GF-D8 (cell line): ENCODE measurements around the gene UCP2.

ENCODE experiments used
- DNase-seq: peaks from one replicate; lab custom pipeline; 2025; lab: John Stamatoyannopoulos, UW

The UCP2 gene

DNA sequence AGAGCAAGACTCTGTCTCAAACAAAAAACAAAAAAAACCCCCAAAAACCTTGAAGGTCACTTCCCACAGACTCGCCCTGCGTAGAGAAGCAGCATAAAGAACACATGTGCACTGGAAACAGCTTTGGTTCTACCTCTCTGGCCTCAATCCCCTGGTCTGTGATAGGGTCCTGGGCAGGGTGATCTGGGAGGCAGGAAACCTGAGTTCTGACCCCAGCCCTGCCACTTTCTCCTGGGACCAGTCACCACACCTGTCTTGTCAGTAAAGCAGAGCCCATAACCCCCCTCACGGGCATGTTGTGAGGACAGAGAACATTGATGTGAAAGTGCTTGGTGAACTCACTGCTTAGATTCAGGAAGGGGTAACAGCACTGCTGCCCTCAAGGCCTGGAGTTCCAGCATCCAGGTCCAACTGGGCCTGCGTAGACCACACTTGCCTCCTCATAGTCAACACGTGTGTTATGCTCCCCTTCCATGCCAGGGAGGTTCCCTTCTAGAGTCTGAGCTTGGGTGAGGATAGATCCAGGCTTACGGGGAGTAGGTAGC is 11.4 kb downstream of the UCP2 start:
- DNase-seq: no peak

DNA sequence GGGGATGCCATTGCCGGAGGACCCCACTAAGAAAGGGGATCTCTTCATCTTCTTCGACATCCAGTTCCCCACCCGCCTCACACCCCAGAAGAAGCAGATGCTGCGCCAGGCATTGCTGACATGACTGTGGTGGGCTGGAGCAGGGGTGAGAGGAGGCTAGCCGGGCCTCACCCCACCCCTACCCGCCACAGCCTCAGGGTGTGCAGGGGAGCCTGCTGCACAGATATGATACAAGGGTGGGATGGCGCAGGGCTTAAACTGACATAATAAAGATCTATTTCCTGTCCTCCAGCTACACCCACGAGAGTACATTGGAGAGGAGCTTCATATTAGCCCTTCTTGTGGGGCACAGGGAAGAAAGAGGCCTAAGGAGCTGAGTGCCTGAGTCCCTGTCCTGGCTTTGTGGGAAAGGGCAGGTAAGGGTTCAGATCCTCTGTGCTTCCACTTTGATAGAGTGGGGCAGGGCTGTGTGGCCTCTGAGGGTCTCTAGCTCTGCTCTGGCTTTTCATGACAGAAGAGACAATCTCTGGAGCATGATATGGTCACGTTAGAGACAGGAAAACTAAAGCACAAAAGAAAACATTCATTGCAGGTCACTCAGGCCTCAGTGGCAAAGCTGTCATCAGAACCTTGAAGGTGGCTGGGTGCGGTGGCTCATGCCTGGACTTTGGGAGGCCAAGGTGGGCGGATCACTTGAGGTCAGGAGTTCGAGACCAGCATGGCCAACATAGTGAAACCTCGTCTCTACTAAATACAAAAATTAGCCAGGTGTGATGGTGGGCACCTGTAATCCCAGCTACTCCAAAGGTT is 12.4 kb downstream of the UCP2 start:
- DNase-seq: no peak

DNA sequence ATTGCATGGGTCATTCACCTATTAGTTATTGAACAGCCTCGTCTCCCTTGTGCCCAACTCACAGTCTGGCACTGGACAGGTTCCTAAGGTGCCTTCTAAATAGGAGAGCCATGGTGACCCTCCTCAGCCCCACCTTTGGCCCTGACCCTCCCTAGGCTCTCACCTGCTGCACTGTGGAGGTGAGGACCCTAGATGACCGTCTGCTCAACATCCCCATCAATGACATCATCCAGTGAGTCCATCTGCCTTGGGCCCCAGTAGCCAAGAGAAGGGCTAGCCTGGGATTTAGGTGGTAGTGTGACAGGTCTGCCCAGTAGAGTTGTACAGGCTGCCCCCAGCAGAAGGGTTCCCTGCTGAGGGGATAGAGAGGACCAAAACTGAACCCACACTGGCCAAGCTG is 13.6 kb downstream of the UCP2 start:
- DNase-seq: no peak

DNA sequence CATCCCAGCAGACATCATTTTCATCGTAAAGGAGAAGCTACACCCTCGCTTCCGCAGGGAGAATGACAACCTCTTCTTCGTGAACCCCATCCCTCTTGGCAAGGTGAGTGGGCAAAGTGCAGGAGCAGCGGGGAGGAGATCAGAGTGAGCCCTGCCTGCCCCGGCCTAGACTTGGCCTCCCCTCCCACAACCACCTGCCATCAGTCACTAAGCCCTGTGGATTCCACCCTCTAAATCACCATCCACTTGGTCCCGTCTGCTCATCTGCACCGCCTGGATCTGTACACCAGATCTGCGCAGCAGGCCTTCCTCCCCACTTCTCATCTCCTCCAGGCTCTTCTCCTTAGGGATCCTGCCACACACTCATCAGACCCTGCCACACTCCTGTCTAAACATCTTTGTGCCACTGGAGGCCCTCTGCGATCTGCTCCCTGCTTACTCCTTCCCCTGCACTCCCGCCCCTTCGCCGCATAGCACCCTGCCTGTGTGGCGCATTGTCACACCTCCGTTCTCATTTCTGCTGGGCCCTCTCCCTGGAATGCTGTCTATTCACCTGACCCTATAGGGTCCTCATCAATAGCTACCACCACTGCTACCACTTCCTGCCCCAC is 14.2 kb downstream of the UCP2 start:
- no peak for DNase-seq

DNA sequence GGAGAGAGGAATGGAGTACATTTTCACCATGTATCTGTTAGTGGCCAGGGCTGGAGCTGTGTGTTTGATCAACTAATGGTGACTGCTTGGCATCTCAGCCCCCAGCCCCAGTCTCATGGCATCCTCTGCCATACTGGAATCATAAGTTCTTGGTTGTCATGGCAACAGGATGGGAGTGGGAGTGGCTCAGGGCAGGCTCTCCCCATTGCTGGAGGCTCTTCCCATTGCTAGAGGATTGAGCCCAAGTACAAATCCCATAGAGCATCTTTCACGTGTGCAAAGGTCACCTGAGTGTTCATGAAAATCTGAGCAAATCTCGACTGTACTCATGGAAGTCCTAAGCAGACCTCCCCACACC is 16.9 kb downstream of the UCP2 start:
- no peak for DNase-seq

DNA sequence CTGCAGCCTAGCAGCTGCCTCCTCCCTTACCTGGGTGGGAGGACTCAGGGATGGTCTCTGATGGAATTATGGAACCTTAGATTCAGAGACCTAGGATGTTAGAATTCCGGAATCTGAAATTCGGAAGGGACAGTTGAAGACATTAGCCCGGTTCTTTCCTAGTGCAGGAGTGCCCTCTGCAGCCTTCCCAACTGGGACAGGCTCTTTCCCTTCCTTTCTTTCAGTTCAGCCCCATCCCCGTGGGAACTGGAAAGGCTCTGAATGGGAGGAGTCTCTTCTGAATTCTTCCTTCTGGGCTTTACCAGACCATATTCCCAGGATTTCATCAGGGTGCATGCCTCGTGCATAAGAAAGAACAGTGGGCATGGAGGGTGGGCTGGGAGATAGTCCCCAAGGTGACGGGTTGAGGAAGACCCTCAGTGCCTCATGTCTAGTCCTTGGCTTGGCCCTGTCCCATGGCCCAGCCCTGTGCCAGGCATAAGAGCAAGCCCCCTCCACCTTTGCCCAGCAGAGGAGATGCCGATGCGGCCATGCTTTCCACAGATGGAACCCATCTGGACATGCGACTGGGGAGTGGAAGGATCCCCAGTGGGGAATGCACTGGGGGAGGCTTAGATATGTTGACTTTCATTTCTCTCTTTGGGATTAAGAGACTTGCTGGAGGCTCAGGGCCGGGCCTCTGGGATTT is 17.4 kb downstream of the UCP2 start:
- no peak for DNase-seq

DNA sequence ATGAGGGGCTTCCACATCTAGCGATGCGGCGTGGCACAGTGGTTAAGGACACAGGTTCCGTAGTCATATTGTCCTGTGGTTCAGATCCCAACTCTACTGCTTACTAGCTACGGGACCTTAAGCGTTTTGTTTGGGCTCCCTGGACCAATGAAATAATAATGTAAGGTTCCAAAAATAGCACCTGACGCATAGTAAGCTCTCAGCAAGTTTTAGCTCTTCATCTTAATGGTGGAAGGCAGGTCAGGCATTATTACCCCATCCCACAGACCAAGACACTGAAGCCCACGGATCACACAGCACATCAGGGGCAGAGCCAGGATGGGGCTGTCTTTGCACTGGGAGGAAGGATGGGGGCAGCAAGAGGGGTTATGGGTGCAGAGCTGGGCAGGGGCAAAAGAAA is 18.8 kb downstream of the UCP2 start:
- no peak for DNase-seq

DNA sequence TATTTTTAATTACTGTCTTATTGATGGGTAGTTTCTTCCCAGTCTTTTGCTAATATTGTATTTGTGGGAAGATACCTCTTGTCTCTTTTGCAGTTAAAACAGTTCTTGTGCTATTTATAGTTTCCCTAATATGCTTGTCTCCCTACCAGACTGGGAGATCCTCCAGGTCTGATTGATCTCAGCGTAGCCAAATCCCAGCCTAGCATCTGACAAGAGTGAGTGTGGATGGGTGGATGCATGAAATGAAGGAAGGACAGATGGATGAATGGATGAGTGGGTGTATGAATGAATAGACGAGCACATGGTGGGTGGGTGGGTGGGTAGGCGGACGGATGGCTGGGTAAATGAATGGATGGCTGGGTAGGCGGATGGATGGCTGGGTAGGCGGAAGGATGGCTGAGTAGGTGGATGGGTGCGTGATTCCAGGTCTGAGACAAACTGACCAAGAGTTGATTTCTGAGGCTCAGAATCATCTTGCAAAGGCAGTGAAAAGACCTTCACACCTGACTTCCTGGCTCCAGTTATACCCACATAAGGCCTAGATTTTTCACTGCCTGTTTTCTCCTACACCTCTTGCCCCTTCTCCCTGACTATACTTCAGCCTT is 20.4 kb downstream of the UCP2 start:
- no peak for DNase-seq

DNA sequence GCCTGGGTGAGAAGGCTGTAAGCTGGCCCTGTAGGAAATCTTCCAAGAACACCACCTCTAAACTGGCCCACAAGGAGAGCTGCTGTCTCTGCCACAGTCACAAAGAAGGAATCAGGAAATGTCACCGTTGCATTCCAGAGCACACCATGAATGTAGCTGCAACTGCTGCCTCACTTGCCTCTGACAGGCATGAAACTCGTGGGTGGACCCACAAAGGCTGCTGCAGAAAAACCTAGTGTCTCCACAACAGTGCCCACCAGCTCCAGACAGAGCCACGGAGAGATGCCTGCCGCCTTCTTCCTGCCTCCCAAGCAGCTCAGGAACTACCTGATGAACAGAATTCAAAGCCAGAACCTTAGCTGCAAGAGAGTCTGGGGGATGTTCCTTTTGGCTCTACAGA is 21.3 kb downstream of the UCP2 start:
- DNase-seq: no peak

DNA sequence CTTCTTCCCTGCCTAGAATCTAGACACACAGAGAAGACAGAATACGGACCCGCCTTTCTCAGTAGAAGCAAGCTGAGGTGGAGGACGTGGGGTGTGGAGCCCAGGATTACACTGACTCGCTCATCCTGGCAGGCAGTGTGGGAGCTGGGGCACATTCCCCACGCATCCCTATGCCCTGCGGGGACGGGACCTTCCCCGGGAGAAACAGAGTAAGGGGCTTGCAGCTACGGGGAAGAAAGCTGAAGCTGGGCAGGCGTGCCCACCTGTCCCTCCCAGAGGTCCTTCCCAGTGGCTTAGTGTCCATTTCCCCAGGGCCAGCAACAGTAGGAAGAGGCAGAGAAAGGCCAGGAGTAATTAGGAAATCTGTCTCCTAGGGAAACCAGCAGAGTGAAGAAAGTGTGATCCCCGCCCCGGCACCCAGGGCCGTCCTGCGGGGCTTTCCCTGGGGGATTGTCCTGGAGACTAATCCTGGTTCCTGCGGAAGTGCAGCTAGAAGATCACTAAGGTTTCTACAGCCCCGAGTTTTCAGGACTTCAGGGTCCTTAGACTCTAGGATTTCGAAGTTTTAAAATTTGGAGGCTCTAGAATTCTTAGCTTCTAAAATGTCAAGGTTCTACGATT is 24.0 kb downstream of the UCP2 start:
- DNase-seq: no peak

DNA sequence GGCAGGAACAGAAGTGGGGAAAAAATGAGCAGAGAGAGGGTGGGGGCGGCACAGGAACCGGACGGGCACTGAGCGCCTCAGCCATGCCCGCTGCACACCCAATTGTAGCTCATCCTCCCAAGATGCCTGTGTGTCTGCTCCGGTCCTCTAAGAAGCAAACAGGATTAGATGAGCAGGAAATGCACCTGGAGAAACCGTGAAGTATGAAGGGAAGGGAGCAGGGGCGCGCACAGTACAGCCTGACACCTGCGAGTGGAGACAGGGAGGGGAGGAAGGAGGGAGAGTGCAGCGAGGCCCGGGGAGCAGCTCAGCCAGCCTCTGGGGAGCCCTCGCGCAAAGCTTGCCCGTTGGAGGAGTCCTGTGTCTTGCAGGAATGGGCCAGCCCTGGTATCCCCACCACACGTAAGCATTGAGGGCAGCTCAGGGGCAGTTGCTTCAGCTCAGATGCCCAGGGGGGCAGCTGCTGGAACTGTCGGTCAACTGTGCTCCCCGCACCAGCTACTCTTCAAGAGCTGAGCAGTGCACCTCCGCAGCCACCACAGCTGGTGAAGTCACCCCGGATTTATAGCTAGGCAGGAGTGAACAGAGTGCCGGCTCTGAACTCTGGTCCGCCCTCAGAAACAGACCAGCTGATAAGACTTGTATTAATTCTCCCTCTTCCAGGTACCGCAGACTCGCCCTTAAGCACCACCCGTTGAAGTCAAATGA is 24.8 kb downstream of the UCP2 start:
- DNase-seq: no peak

DNA sequence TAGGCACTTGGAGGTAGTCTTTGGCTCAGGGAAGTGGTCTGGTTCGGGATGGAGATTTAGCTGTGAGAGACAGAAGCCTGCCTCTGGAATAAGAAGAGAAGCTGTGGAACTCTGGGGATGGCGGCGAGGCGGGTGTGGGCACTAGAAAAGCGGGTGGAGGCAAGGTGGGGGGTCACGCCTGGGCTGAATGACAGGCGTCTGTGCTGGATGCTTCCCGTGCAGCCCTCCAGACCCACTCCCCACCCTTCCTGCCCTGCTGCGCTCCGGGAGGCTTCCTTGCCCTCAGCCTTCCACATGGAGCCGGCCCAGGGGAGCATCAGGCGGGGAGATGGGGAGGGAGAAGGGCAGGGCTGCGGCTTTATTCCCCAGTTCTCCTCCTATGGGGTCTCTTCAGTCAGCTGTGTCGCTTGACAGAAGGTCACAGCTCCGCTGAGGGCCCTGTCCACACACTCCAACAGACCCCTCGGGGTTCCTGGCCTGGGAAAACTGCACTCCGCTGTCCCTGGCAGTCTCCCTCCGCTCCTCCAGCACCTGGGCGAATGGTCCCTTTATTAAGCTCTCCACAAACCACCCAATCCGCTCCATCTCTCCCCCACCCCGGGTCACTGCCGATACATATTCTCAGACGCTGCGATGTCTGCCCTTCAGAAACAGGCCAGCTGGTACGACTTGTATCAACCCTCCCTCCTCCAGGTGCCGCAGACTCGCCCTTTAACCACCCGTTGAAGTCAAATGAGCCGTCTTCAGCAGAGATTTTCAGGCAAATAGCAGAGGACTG is 25.6 kb downstream of the UCP2 start:
- DNase-seq: no peak

DNA sequence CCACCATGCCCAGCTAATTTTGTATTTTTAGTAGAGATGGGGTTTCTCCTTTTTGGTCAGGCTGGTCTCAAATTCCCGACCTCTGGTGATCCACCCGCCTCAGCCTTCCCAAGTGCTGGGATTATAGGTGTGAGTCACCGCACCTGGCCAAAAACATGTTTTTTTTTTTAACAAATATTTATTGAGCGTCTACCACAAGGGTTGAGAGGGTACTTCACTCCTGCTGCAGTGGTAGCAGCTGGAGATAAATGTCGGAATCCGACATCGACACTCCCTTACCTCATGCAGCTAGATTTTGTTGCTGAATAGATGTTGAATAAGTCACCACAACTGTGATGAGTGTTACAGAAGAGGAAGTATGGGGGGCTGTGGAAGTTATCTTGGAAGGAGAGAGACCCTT is 30.8 kb downstream of the UCP2 start:
- no peak for DNase-seq

DNA sequence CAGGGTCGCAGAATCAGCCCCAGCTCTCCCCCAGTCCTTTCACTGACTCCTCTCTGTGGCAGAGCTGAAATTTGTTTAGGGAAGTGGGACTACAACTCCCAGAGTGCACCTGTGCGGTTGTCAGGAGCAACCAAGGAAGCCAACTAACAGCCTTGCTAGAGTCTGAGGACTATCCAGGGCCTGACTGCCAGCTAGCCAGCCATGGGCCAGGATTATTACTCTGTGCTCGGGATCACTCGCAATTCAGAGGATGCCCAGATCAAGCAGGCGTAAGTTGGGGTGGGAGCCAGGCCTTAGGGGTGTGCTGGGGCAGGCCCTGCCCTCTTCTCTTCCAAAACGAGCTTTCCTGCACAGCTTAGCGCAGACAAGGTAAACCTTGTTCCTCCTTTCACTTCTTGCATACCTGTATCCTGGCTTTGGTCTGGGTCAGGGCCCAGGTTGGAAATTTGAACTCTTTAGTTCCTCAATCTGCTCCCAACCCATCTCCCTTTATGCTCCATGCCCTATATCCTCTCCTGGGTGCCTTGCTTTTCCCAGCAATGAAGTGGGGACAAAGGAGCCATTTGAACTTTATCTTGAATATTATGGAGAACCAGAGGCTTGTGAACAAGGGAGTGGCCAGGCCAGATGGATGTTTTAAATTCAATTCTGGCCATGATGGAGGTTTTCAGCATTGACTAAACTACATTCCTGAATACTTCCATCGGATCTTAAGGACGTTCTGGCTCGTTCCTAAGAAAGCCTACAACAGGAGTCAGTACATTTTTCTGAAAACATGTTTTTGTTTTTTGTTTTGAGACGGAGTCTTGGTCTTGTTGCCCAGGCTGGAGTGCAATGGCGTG is 31.6 kb downstream of the UCP2 start, which contains the start of gene DNAJB13:
DNAJB13 (plus strand) TSS at position 158 of the 842 bp plus-strand sequence; CDS start at position 202, 44 bp downstream.
- DNase-seq: no peak

DNA sequence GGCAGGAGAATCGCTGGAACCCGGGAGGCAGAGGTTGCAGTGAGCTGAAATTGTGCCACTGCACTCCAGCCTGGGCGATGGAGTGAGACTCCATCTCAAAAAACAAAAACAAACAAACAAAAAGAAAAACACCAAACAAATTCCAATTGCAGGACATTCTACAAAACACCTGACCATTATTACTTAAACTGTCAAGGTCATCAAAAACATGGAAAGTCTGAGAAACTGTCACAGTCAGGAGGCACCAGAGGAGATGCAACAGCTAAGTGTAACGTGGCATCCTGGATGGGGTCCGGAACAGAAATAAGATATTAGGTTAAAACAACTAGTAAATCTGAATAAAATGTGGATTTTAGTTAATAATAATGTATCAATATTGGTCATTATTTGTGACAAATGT is 32.7 kb downstream of the UCP2 start:
- no peak for DNase-seq

DNA sequence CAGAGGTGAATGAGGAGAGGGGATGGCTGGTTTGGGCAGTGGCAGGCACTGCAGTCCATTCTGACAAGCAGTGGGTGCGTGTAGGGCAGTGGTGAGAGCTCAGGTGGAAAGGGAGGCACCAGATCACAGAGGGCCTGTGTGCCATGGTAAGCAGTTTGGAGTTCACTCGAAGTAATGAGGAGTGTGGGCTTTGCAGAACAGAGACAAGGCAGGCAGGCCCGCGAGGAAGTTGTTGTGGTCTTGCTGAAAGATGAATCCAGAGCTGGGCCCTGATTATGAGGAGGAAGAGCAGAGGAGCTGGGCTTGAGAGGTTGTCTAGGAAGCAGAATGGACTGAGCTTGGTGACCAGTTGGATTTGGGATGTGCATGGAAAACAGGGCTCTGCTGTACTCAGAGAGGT is 33.4 kb downstream of the UCP2 start:
- DNase-seq: no peak

DNA sequence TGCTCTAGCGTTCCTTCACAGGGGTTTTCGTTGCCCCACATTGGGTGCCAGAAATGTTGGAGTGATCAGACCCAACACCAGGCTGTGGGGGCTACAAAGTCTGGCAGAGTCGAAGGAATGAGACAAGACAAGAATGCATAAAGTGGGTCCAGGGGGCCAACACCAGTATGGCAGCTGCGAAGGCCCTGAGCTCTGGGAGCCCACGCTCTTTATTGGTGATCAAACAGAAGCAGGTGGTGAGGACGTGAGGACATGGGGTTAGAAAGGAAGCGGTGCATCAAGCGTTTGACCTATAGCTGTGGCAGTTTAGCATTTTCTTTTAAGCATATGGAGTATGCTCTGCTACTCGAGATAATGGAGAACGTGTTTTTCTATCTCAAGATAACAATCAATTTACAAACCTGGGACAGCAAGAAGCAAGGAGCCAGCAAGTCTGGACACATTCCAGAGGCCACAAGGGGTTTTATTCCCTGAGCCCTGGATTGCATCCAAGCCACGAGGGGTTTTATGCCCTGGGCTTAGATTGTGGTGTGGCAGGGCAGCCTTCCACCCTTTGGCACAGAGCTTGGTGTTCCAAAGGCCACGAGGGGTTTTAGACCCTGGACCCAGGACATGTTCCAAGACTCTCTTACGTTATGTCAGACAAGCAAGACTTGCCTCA is 35.7 kb downstream of the UCP2 start:
- peak; percentile 36 for DNase-seq

DNA sequence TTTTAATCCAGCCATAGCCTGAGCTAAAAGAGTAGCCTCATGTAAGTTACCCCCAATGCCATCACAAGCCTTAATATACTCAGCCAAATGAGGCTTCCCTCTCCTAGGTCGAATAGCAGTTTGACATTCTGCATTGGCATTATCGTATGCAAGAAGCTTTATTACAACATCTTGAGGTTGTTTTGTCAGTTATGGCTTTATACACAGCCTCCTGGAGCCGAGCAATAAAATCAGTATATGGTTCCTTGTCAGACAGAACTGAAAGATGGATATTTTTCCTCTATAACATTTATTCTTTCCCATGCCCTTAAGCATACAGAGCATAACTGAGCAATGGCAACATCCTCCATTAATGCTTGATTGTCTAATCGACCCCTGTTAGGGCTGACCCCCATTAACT is 37.2 kb downstream of the UCP2 start:
- no peak for DNase-seq

DNA sequence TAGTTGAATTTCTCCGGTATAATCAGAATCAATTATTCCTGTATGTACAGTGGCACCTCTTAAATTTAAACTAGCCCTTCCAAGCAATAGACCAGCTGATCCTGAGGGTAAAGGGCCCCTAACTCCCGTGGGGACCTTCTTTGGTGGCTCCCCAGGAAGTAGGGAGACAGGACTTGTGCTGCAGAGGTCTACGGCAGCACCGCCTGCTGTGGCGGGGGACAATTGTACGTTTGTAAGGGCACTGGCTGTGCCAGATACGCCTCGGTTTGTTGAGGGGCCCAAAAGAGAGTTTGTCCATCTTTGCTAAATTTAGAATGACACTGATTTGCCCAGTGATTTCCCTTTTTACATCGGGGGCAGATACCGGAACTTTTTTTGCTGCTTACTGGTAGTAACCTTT is 37.7 kb downstream of the UCP2 start:
- no peak for DNase-seq
